GM12878 (cell line): ENCODE measurements around the gene P3H1. TPM values are rescaled to one million over a fixed set of nuclear protein-coding genes. Genes with fewer than 3 reads are reported as not detected.

Experiments used
- EGR1 ChIP-seq, 2 experiments: IDR thresholded peaks; 1 replicate in 1 of 2; 2 replicates in 1 of 2; pipeline ENCODE4 v1.6.1; 2011 to 2012; ENCODE audit warnings: low read depth in 2 of 2, low read length in 2 of 2, borderline replicate concordance in 1 of 2, mild to moderate bottlenecking in 1 of 2, moderate library complexity in 1 of 2
- HCFC1 ChIP-seq: fragments of 150-350 bp; IDR thresholded peaks from 2 replicates; pipeline ENCODE4 v1.6.1; 2014; ENCODE audit warnings: low read length
- KDM1A ChIP-seq: fragments of 200-600 bp; sonication (generic); IDR thresholded peaks from 2 replicates; pipeline ENCODE4 v1.6.1; 2016; ENCODE audit warnings: borderline replicate concordance
- NR2F1 ChIP-seq: fragments of 450-650 bp; conservative IDR thresholded peaks from 2 replicates; pipeline ENCODE4 v1.6.1; 2017; ENCODE audit warnings: mild to moderate bottlenecking
- SIN3A ChIP-seq: IDR thresholded peaks from 2 replicates; pipeline ENCODE4 v1.6.1; 2012; ENCODE audit warnings: low read depth, low read length, improper control_type of control experiment
- SMC3 ChIP-seq: IDR thresholded peaks from 2 replicates; pipeline ENCODE4 v1.6.1; 2011; ENCODE audit warnings: low read length, improper control_type of control experiment, borderline replicate concordance
- SUZ12 ChIP-seq: fragments of 200-600 bp; sonication (generic); IDR thresholded peaks from one replicate; pipeline ENCODE4 v1.6.1; 2018; ENCODE audit warnings: antibody characterized with exemption, mild to moderate bottlenecking; ENCODE audit not compliant: unreplicated experiment
- ZNF24 ChIP-seq: fragments of 450-650 bp; IDR thresholded peaks from 2 replicates; pipeline ENCODE4 v1.6.1; 2017; ENCODE audit warnings: antibody characterized with exemption, mild to moderate bottlenecking
- polyA plus RNA-seq, 11 experiments: library from polyadenylated mRNA; depleted of rRNA in 4 of 11; unstranded in 6 of 11; stranded (reverse) in 5 of 11; fragments of >200 nt; fragmentation: Nextera tagmentation in 4 of 11; fragmentation: Illumina TruSeq in 1 of 11; extraction: Ambion mirVana in 4 of 11; extraction: Trizol in 1 of 11; gene quantifications; 1 replicate in 1 of 11; 2 replicates in 10 of 11; pipeline versions ENCODE4 v1.2.1 to v1.2.3, GENCODE V29; 2011 to 2016; ENCODE audit warnings: inconsistent platforms in 2 of 11, missing spikeins in 2 of 11, low read depth in 1 of 11
- total RNA-seq, 4 experiments: library from RNA; depleted of rRNA in 3 of 4; stranded (reverse); fragments of >200 nt in 3 of 4; fragmentation: Illumina TruSeq in 1 of 4; extraction: Trizol in 1 of 4; gene quantifications; 2 replicates each; pipeline versions ENCODE4 v1.2.1 to v1.2.3, GENCODE V29; 2013 to 2021
- TF ChIP-seq, protein P1 (sequence below): fragments of 450-650 bp; IDR thresholded peaks from 2 replicates; pipeline ENCODE4 v1.6.1; 2017; ENCODE audit warnings: borderline replicate concordance
- TF ChIP-seq, protein P2 (sequence below): IDR thresholded peaks from 2 replicates; pipeline ENCODE4 v1.6.1; 2012; ENCODE audit warnings: low read depth, low read length, improper control_type of control experiment
- TF ChIP-seq, protein P3 (sequence below), 3 experiments: IDR thresholded peaks in 2 of 3; conservative IDR thresholded peaks in 1 of 3; 2 replicates each; pipeline ENCODE4 v1.5.1; 2011; ENCODE audit warnings: low read depth in 3 of 3, low read length in 3 of 3, mild to moderate bottlenecking in 3 of 3, control low read depth in 2 of 3, moderate library complexity in 2 of 3, inconsistent platforms in 1 of 3, mixed read lengths in 1 of 3; ENCODE audit not compliant: control insufficient read depth in 2 of 3, insufficient read depth in 1 of 3; ENCODE audit errors: extremely low read depth in 1 of 3
- TF ChIP-seq, protein P4 (sequence below): IDR thresholded peaks from 2 replicates; pipeline ENCODE4 v1.6.1; 2012; ENCODE audit warnings: low read depth, low read length, improper control_type of control experiment

The P3H1 gene
- total and polyA plus RNA-seq, 10 of the 15 experiments (the other 5 are each of a cell fraction or from before 2014, with no cell fraction given): 0.72 to 42.4 (median 26.0) TPM

DNA sequence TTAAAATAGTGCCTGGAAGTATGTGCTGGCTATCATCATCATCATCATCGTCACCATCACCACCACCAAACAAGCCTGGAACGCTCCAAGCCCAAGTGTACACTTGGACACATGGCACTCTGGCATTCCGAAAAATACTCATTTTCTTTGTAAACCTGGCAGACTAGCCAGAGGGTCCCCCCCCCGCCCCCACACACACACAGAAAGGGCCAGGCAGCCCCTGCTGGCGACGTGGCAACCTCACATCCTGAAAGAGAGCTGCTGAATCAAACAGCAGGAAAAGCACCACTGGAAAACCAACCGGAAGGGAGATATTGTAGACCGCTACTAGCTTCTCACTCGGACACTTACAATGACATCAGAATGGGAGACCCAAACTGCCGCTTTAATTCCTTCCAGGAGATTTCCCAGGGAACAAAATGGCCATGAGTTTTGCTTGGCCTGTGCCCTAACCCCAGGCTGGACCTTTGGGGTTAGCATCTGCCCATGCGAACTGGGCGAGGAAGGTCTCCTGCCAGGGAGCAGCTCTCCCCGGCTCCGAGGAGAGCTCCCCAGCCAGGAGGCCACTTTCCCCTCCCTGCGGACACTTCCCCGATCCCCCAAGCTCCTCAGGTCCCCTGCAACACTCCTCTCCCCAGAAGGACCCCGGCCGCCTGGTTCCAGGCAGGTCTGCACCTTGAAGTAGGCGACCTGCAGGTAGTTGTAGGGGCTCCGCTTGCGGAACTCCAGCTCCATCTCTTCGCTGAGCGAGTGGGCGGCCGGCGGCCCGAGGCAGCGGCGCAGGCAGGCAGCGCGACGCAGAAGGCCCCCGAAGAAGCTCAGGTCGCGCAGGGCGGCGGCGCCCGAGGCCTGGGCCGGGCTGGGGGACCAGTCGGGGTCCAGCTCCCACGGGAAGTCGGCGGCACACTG lies 742 bp downstream of the P3H1 start (continued):
- TF ChIP-seq, protein P1, sequence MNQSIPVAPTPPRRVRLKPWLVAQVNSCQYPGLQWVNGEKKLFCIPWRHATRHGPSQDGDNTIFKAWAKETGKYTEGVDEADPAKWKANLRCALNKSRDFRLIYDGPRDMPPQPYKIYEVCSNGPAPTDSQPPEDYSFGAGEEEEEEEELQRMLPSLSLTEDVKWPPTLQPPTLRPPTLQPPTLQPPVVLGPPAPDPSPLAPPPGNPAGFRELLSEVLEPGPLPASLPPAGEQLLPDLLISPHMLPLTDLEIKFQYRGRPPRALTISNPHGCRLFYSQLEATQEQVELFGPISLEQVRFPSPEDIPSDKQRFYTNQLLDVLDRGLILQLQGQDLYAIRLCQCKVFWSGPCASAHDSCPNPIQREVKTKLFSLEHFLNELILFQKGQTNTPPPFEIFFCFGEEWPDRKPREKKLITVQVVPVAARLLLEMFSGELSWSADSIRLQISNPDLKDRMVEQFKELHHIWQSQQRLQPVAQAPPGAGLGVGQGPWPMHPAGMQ: no peak
- TF ChIP-seq ZNF24 (no peak), NR2F1 (0 out of 2 replicates have a peak, but pooled peaks have one; percentile 27), SUZ12 (no peak), KDM1A (no peak), HCFC1 (no peak), SMC3 (no peak), SIN3A (0 out of 2 replicates have a peak, but pooled peaks have one; percentile 9), EGR1 (IDR thresholded peaks at IDR 0.05; ENCODE audit: borderline replicate concordance in 1 of 2, low read depth in 2 of 2, low read length in 2 of 2) (peak in 1 of 2 experiments; percentile 83; a peak in 2 of 3 replicates)
- TF ChIP-seq, protein P2, sequence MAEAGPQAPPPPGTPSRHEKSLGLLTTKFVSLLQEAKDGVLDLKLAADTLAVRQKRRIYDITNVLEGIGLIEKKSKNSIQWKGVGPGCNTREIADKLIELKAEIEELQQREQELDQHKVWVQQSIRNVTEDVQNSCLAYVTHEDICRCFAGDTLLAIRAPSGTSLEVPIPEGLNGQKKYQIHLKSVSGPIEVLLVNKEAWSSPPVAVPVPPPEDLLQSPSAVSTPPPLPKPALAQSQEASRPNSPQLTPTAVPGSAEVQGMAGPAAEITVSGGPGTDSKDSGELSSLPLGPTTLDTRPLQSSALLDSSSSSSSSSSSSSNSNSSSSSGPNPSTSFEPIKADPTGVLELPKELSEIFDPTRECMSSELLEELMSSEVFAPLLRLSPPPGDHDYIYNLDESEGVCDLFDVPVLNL: no peak
- TF ChIP-seq, protein P3, sequence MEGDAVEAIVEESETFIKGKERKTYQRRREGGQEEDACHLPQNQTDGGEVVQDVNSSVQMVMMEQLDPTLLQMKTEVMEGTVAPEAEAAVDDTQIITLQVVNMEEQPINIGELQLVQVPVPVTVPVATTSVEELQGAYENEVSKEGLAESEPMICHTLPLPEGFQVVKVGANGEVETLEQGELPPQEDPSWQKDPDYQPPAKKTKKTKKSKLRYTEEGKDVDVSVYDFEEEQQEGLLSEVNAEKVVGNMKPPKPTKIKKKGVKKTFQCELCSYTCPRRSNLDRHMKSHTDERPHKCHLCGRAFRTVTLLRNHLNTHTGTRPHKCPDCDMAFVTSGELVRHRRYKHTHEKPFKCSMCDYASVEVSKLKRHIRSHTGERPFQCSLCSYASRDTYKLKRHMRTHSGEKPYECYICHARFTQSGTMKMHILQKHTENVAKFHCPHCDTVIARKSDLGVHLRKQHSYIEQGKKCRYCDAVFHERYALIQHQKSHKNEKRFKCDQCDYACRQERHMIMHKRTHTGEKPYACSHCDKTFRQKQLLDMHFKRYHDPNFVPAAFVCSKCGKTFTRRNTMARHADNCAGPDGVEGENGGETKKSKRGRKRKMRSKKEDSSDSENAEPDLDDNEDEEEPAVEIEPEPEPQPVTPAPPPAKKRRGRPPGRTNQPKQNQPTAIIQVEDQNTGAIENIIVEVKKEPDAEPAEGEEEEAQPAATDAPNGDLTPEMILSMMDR (IDR thresholded peaks at IDR 0.05 in 2 of 3, conservative IDR thresholded peaks at IDR 0.05 in 1 of 3; ENCODE audit: control insufficient read depth in 2 of 3, extremely low read depth in 1 of 3, insufficient read depth in 1 of 3, low read depth in 3 of 3, low read length in 3 of 3): peak; percentile 37 to 60 (median 46); a peak in 5 of 6 replicates
- TF ChIP-seq, protein P4, sequence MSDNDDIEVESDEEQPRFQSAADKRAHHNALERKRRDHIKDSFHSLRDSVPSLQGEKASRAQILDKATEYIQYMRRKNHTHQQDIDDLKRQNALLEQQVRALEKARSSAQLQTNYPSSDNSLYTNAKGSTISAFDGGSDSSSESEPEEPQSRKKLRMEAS: no peak
- TF ChIP-seq, all 136 proteins: peak for 16
